Epithelial cell of esophagus (primary cell): ENCODE measurements around the gene GLRX2.

ENCODE experiments used
- DNase-seq: peaks from one replicate; pipeline ENCODE4 v3.0.0; 2010; ENCODE audit warnings: low read depth
- H3K4me3 ChIP-seq: 2 replicates; pipeline ENCODE4 v1.5.1; 2011; ENCODE audit warnings: mild to moderate bottlenecking, low read length, control low read depth
- TF ChIP-seq, protein P1 (sequence below): IDR thresholded peaks from 2 replicates; pipeline ENCODE4 v1.5.1; 2011; ENCODE audit warnings: low read depth, mild to moderate bottlenecking, low read length, control low read depth, inconsistent platforms; ENCODE audit not compliant: insufficient read depth; ENCODE audit errors: missing control alignments

The GLRX2 gene

DNA sequence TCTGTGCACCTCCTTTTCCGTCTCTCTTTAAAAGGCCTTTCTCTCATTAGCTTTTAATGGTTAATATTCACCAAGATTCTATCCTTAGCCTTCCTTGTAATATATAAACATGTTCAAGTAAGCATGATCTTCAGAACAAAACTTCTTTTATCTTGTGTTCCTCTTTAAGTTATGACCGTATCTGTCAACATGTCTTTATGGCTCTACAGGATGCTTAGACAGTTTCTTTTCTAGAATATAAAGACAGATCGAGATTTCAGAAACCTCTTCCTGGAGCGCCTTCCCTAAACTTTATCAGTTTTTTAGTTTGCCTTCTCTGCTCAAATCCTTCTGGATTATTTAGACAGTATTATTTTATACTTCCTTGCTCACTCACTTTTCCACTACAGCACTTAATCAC is 38.6 kb downstream of the GLRX2 start:
- no peak overlapping the region for H3K4me3 ChIP-seq
- no peak for DNase-seq
- TF ChIP-seq, protein P1, sequence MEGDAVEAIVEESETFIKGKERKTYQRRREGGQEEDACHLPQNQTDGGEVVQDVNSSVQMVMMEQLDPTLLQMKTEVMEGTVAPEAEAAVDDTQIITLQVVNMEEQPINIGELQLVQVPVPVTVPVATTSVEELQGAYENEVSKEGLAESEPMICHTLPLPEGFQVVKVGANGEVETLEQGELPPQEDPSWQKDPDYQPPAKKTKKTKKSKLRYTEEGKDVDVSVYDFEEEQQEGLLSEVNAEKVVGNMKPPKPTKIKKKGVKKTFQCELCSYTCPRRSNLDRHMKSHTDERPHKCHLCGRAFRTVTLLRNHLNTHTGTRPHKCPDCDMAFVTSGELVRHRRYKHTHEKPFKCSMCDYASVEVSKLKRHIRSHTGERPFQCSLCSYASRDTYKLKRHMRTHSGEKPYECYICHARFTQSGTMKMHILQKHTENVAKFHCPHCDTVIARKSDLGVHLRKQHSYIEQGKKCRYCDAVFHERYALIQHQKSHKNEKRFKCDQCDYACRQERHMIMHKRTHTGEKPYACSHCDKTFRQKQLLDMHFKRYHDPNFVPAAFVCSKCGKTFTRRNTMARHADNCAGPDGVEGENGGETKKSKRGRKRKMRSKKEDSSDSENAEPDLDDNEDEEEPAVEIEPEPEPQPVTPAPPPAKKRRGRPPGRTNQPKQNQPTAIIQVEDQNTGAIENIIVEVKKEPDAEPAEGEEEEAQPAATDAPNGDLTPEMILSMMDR, result no peak

DNA sequence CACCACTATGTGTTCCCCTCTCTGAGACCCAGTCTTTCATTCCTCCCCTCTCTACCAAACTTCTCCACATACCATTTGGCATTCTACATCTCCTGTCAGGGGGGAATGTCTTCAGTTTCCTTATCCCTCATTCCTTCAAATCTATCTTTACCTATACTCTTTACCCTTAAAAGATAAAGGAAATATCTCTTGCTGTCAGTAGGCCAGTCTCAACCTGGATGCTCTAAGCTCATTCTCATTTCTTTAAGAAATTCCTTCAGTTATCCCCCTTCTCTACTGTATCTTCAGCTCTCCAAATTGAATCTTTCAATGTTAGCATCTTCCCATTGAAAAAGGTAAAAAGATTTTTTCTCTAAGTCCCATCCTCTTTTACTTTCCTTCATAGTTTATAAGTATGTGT is 39.3 kb downstream of the GLRX2 start:
- DNase-seq, result no peak
- H3K4me3 ChIP-seq, result no peak overlapping the region

DNA sequence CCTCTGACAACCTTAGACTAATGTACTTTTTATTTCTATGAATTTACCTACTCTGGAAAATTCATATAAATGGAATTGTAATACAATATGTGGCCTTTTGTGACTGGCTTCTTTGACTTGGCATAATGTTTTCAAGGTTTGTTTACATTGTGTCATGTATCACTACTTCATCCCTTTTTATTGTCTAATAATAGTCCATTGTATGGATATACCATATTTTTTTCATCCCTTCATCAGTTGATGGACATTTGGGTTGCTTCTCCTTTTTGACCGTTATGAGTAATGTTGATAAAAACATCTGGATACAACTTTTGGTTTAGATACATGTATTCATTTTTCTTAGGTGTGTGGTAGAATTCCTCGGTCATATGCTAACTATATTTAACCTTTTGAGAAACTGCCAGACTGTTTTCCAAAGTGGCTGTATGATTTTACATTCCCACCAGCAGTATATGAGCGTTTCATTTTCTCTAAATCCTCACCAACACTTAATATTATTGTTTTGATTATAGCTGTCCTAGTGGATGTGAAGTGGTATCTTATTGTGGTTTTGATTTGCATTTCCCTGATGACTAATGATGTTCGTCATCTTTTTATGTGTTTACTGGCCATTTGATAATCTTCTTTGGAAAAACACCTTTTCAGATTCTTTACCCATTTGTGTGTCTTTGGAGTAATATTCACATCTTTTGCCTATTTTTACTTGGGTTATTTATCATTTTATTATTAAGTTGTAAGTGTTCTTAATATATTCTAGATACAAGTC is 42.3 kb downstream of the GLRX2 start:
- H3K4me3 ChIP-seq, result no peak overlapping the region
- TF ChIP-seq, protein P1, result no peak
- peak; percentile 28 for DNase-seq

More for the DNA sequence above, 39.3 kb downstream of the GLRX2 start:
- TF ChIP-seq, protein P1, result no peak

DNA sequence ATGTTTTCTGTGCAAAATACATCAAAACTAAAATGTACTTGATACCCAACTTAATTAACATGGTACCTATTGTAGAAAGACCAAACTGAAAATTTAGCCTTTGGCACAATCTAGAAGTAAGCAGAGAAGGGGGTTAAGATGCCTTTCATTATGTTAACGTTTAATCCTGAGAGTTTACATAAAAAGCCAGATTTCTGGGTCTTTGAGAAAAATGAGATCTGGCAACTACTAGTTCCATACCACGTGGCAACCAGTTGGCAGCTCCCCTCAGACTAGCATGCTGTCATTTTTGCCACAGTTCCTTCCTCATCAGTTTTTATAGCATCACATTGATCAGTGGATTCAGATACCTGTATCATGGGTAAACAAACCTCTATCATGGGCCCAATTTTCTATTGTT is 44.3 kb downstream of the GLRX2 start:
- TF ChIP-seq, protein P1, result no peak
- peak; percentile 16 for DNase-seq
- H3K4me3 ChIP-seq, result peak overlapping the region; percentile 86

DNA sequence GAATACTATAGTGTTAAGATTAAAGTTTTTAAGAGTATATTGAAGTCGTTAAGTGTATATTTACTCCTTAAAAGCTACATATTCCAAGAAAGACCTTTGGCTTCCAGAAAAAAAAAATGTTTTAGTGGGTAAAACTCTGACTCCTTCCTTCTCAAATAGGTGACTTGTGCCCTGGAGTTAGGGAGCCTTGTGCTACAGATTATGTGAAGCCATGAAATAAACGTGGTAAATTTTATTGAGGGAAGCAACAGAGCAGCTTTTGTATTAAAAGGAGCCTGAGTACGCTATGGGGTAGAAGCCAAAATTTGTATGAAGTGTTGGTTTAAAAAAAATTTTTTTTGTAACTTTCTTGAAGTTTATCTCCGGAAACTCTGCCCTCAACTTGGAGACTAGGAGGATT is 44.8 kb downstream of the GLRX2 start:
- TF ChIP-seq, protein P1, result no peak
- peak overlapping the region; percentile 86 for H3K4me3 ChIP-seq
- no peak for DNase-seq

DNA sequence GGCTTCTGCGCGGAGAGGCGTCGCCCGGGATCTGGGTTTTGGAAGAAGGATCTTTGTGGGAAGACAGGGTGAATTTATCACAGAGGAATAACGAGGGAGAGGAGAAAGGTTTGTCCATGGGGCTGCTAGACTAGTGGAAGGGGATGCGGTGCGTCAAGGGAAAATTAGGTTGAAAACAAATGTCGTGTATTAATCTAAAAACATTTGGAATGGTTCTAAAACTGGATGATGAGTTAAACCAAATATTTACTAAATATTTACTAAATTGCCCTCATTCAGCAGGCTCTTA is 45.2 kb downstream of the GLRX2 start:
- no peak for DNase-seq
- TF ChIP-seq, protein P1, result no peak

More for the DNA sequence above, 45.2 kb downstream of the GLRX2 start:
- peak overlapping the region; percentile 86 for H3K4me3 ChIP-seq
